Neural cell (in vitro differentiated cells): ENCODE results near the gene COX10. TPM values are rescaled to one million over a fixed set of nuclear protein-coding genes. Genes with fewer than 3 reads are reported as not detected.

ENCODE experiments used
- H2AFZ ChIP-seq: fragments of 200-600, 300-800 bp; sonication (generic), shearing (Covaris generic); 2 replicates; pipeline ENCODE4 v1.6.0; 2014; ENCODE audit warnings: low read depth, mild to moderate bottlenecking, antibody characterized with exemption, low read length, moderate library complexity
- H3F3A ChIP-seq: fragments of 200-600 bp; shearing (Covaris generic); 2 replicates; pipeline ENCODE4 v1.6.1; 2016; ENCODE audit warnings: mild to moderate bottlenecking, moderate library complexity, mixed read lengths, antibody characterized with exemption, low read length; ENCODE audit not compliant: insufficient read depth, poor library complexity, severe bottlenecking
- H3K27ac ChIP-seq: fragments of 200-600, 300-800 bp; sonication (generic), shearing (Covaris generic); 2 replicates; pipeline ENCODE4 v1.5.1; 2014; ENCODE audit warnings: mild to moderate bottlenecking, low read length, moderate library complexity
- H3K27me3 ChIP-seq: fragments of 300-800, 200-600 bp; sonication (generic), shearing (Covaris generic); 2 replicates; pipeline ENCODE4 v1.6.0; 2014; ENCODE audit warnings: mild to moderate bottlenecking, low read depth, low read length, moderate library complexity; ENCODE audit not compliant: insufficient read depth
- H3K36me3 ChIP-seq: fragments of 300-800, 200-600 bp; sonication (generic), shearing (Covaris generic); 2 replicates; pipeline ENCODE4 v1.5.1; 2014; ENCODE audit warnings: mild to moderate bottlenecking, antibody characterized with exemption, low read length, moderate library complexity; ENCODE audit not compliant: insufficient read depth
- H3K4me2 ChIP-seq: fragments of 300-800, 200-600 bp; sonication (generic), shearing (Covaris generic); 2 replicates; pipeline ENCODE4 v1.6.0; 2014; ENCODE audit warnings: mild to moderate bottlenecking, low read length
- H3K4me3 ChIP-seq: fragments of 300-800, 200-600 bp; sonication (generic), shearing (Covaris generic); 2 replicates; pipeline ENCODE4 v1.5.1; 2014; ENCODE audit warnings: mild to moderate bottlenecking, low read length, moderate library complexity
- H3K79me2 ChIP-seq: fragments of 200-600 bp; shearing (Covaris generic); replicated peaks from 2 replicates; pipeline ENCODE4 v1.6.0; 2014; ENCODE audit warnings: mild to moderate bottlenecking, low read length, moderate library complexity; ENCODE audit not compliant: insufficient read depth
- H3K9ac ChIP-seq: fragments of 300-800, 200-600 bp; sonication (generic), shearing (Covaris generic); 2 replicates; pipeline ENCODE4 v1.6.1; 2016; ENCODE audit warnings: mild to moderate bottlenecking, low read length, mixed read lengths
- H3K9me2 ChIP-seq: fragments of 200-600 bp; shearing (Covaris generic); 2 replicates; pipeline ENCODE4 v1.6.1; 2016; ENCODE audit warnings: mild to moderate bottlenecking, low read length, mixed read lengths; ENCODE audit not compliant: insufficient read depth
- H3K9me3 ChIP-seq: fragments of 200-600, 300-800 bp; sonication (generic), shearing (Covaris generic); 2 replicates; pipeline ENCODE4 v1.6.1; 2016; ENCODE audit warnings: mild to moderate bottlenecking, mixed run types, low read length, moderate library complexity, mixed read lengths
- H4K20me1 ChIP-seq: fragments of 200-600 bp; shearing (Covaris generic); 2 replicates; pipeline ENCODE4 v1.6.1; 2016; ENCODE audit warnings: mild to moderate bottlenecking, mixed run types; ENCODE audit not compliant: insufficient read depth
- EP300 ChIP-seq: fragments of 450-650 bp; conservative IDR thresholded peaks from 2 replicates; pipeline ENCODE4 v1.6.1; 2014; ENCODE audit warnings: antibody characterized with exemption, mild to moderate bottlenecking, moderate library complexity; ENCODE audit not compliant: poor library complexity, severe bottlenecking
- EZH2 ChIP-seq: fragments of 200-600, 300-800 bp; shearing (Covaris generic), sonication (generic); IDR thresholded peaks from 2 replicates; pipeline ENCODE4 v1.6.1; 2014; ENCODE audit warnings: antibody characterized with exemption, low read length, borderline replicate concordance, mild to moderate bottlenecking; ENCODE audit not compliant: insufficient read depth, poor library complexity, severe bottlenecking
- MXI1 ChIP-seq: fragments of 450-650 bp; conservative IDR thresholded peaks from 2 replicates; pipeline ENCODE4 v1.6.1; 2014; ENCODE audit warnings: antibody characterized with exemption, mild to moderate bottlenecking; ENCODE audit not compliant: poor library complexity, severe bottlenecking
- POLR2AphosphoS5 ChIP-seq: IDR thresholded peaks from 2 replicates; pipeline ENCODE4 v1.6.1; 2012
- RAD21 ChIP-seq: fragments of 450-650 bp; conservative IDR thresholded peaks from 2 replicates; pipeline ENCODE4 v1.6.1; 2014; ENCODE audit warnings: antibody characterized with exemption, mild to moderate bottlenecking, moderate library complexity
- REST ChIP-seq: IDR thresholded peaks from 2 replicates; pipeline ENCODE4 v1.6.1; 2012; ENCODE audit warnings: borderline replicate concordance
- SMC3 ChIP-seq: fragments of 450-650 bp; conservative IDR thresholded peaks from 2 replicates; pipeline ENCODE4 v1.6.1; 2014; ENCODE audit warnings: antibody characterized with exemption, mild to moderate bottlenecking, moderate library complexity; ENCODE audit not compliant: poor library complexity
- TAF1 ChIP-seq: IDR thresholded peaks from 2 replicates; pipeline ENCODE4 v1.6.1; 2012; ENCODE audit warnings: low read depth
- polyA plus RNA-seq: library from polyadenylated mRNA; depleted of rRNA; stranded (reverse); fragments of >200 nt; gene quantifications from 2 replicates; pipeline ENCODE4 v1.2.3, GENCODE V29; 2014
- TF ChIP-seq, protein P1 (sequence below): fragments of 450-650 bp; IDR thresholded peaks from 2 replicates; pipeline ENCODE4 v1.5.1; 2014; ENCODE audit warnings: antibody characterized with exemption, mild to moderate bottlenecking, moderate library complexity; ENCODE audit not compliant: poor library complexity, severe bottlenecking

The COX10 gene
- polyA plus RNA-seq, 1 donor from 2014 or later, result 7.2 TPM

DNA sequence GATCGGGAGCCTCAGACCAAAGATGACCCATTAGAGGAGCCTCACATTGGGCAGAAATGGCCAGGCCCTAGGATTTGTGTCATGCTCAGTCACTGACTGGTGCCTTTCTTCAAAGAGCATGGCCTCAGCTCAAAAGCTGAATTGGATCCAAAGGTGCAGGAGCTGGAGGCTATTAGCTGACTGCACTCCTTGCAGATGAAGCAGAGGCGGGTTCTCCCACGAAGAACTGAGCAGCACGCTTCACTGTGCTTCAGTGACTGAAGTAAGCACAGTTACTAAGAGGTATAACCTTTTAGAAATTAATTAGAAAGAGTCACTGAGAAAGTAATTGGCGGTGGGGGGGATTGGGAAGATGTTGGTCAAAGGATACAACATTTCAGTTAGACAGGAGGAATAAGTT, 18.7 kb upstream of the COX10 start:
- Histone ChIP-seq H3K4me3 (no peak overlapping the region), H3K79me2 (no peaks in the 10 kb centered on the region), H2AFZ (no peak overlapping the region), H3F3A (no peaks in the 10 kb centered on the region), H3K9me2 (no peaks in the 10 kb centered on the region), H3K36me3 (no peaks in the 10 kb centered on the region), H3K9me3 (no peaks in the 10 kb centered on the region), H3K4me2 (no peak overlapping the region), H3K27me3 (no peaks in the 10 kb centered on the region), H3K9ac (no peak overlapping the region), H3K27ac (no peak overlapping the region), H4K20me1 (no peaks in the 10 kb centered on the region)
- TF ChIP-seq, protein P1, sequence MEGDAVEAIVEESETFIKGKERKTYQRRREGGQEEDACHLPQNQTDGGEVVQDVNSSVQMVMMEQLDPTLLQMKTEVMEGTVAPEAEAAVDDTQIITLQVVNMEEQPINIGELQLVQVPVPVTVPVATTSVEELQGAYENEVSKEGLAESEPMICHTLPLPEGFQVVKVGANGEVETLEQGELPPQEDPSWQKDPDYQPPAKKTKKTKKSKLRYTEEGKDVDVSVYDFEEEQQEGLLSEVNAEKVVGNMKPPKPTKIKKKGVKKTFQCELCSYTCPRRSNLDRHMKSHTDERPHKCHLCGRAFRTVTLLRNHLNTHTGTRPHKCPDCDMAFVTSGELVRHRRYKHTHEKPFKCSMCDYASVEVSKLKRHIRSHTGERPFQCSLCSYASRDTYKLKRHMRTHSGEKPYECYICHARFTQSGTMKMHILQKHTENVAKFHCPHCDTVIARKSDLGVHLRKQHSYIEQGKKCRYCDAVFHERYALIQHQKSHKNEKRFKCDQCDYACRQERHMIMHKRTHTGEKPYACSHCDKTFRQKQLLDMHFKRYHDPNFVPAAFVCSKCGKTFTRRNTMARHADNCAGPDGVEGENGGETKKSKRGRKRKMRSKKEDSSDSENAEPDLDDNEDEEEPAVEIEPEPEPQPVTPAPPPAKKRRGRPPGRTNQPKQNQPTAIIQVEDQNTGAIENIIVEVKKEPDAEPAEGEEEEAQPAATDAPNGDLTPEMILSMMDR, result no peak
- no peak for TF ChIP-seq MXI1
- TF ChIP-seq REST, result no peak
- no peak for TF ChIP-seq POLR2AphosphoS5
- TF ChIP-seq EP300, result no peak
- no peak for TF ChIP-seq EZH2
- TF ChIP-seq RAD21, result no peak
- no peak for TF ChIP-seq SMC3
- no peak for TF ChIP-seq TAF1

- TF ChIP-seq, protein P1, result no peak
- TF ChIP-seq EZH2, result no peak
- no peak for TF ChIP-seq RAD21
- TF ChIP-seq MXI1, result no peak
- TF ChIP-seq REST, result no peak
- TF ChIP-seq POLR2AphosphoS5, result no peak
- TF ChIP-seq EP300, result no peak
- no peak for TF ChIP-seq TAF1
- TF ChIP-seq SMC3, result no peak
- no peaks in the 10 kb centered on the region for H3K27me3 ChIP-seq
- H2AFZ ChIP-seq, result no peak overlapping the region
- H3K36me3 ChIP-seq, result peaks cover 4% of the 10 kb centered on the region
- H3F3A ChIP-seq, result no peaks in the 10 kb centered on the region
- H3K79me2 ChIP-seq, result no peaks in the 10 kb centered on the region
- no peaks in the 10 kb centered on the region for H4K20me1 ChIP-seq
- no peak overlapping the region for H3K4me3 ChIP-seq
- H3K9ac ChIP-seq, result no peak overlapping the region
- no peak overlapping the region for H3K4me2 ChIP-seq
- H3K9me3 ChIP-seq, result no peaks in the 10 kb centered on the region
- no peaks in the 10 kb centered on the region for H3K9me2 ChIP-seq
- H3K27ac ChIP-seq, result no peak overlapping the region
These were observed 17.6 kb upstream of the COX10 start for GRCh38 chr17:14051692-14052091.
